Measurements from ENCODE around the gene ATG2A. TPM values are rescaled to one million over a fixed set of nuclear protein-coding genes. Genes with fewer than 3 reads are reported as not detected.

Gene ATG2A
- total RNA-seq, 1 donor from 2014 or later, result 22.4 TPM

DNA sequence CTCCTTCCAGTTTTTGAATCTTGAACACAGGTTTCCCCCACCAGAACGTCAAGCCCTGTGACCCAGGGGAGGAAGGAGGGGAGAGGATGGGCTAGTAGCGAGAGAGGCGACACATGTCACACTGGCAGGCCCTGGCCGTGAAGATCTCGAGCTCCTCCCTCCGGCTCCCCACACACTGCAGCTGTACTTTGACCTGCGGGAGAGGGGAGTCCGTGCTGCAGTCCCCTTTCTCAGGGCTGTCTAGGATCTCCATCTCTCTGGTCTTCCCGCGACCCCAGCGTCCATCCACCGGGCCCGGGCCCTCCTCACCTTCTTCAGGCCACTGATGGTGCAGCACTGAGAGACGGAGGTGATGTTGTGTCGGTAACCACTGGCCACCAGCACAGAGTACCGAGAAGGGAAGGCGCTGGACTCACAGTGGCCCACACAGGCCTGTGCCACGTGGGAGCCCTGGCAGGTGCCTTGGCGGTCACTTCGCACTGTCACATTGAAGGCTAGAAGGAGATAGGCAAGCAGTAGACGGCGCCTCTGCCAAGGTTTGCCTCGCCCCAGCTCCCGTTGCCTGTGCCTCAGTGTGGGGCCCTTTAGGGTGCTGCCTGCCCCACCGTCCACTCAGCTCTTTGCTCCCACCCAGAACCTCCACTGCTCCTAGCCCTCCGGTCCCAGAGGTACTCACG is 17.8 kb upstream of the ATG2A start:
- TF ChIP-seq CTCF (IDR thresholded peaks at IDR 0.05; ENCODE audit: unreplicated experiment), result no peak
- Mint-ChIP-seq H3K9me3 (ENCODE audit: unreplicated experiment) (no peaks in the 10 kb centered on the region), H3K27ac (ENCODE audit: unreplicated experiment) (no peak overlapping the region), H3K4me1 (ENCODE audit: unreplicated experiment) (peaks cover 6% of the 10 kb centered on the region), H3K4me3 (ENCODE audit: unreplicated experiment) (no peak overlapping the region), H3K27me3 (ENCODE audit: unreplicated experiment) (peaks cover 8% of the 10 kb centered on the region), H3K36me3 (ENCODE audit: low read depth, unreplicated experiment) (peaks cover 23% of the 10 kb centered on the region)
- DNase-seq (ENCODE audit: low spot score), result no peak

GRCh38 chr11:64933935-64934681 is 17.1 kb upstream of the ATG2A start:
- Mint-ChIP-seq H3K27me3 (ENCODE audit: unreplicated experiment) (peaks cover 8% of the 10 kb centered on the region), H3K9me3 (ENCODE audit: unreplicated experiment) (no peaks in the 10 kb centered on the region), H3K4me3 (ENCODE audit: unreplicated experiment) (no peak overlapping the region), H3K4me1 (ENCODE audit: unreplicated experiment) (peaks cover 6% of the 10 kb centered on the region), H3K27ac (ENCODE audit: unreplicated experiment) (no peak overlapping the region), H3K36me3 (ENCODE audit: low read depth, unreplicated experiment) (peaks cover 29% of the 10 kb centered on the region)
- DNase-seq (ENCODE audit: low spot score), result no peak
- TF ChIP-seq CTCF (IDR thresholded peaks at IDR 0.05; ENCODE audit: unreplicated experiment), result no peak

DNA sequence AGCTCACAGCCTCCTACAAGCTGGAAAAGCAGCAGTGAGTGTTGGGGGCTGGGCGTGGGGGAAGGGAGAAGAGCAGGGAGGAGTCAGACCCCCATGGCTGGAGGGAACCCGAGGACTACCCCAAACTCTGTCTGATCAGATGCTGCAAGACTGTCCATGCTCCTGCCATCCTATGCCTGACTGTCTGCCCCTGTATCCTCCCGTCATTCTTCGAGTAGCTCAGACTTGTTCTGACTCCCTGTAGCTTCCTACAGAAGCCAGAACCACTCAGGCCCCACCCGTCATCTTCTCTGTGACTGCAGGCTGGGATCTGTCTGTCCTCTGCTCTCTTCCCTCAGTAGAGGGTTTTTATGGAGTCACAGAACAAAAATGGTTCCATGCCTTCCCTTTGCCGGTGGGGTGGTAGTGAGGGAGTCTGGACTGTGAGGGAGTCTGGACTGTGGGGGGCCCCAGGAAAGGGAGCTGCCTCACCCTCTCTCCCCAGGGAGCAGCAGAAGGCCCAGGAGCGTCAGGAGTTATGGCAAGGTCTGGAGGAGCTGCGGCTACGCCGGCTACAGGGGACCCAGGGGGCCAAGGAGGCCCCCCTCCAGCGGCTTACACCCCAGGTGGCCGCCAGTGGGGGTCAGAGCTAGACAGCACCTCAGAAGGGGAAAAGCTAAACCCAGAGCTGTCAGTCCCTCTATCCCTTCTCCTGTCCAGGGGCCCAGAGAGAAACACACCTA is 16.4 kb upstream of the ATG2A start:
- no peaks in the 10 kb centered on the region for H3K9me3 Mint-ChIP-seq (ENCODE audit: unreplicated experiment)
- no peak overlapping the region for H3K4me3 Mint-ChIP-seq (ENCODE audit: unreplicated experiment)
- no peak for DNase-seq (ENCODE audit: low spot score)
- no peak overlapping the region for H3K27ac Mint-ChIP-seq (ENCODE audit: unreplicated experiment)
- peaks cover 8% of the 10 kb centered on the region for H3K27me3 Mint-ChIP-seq (ENCODE audit: unreplicated experiment)
- peaks cover 6% of the 10 kb centered on the region for H3K4me1 Mint-ChIP-seq (ENCODE audit: unreplicated experiment)
- peaks cover 29% of the 10 kb centered on the region for H3K36me3 Mint-ChIP-seq (ENCODE audit: low read depth, unreplicated experiment)
- no peak for TF ChIP-seq CTCF (IDR thresholded peaks at IDR 0.05; ENCODE audit: unreplicated experiment)

DNA sequence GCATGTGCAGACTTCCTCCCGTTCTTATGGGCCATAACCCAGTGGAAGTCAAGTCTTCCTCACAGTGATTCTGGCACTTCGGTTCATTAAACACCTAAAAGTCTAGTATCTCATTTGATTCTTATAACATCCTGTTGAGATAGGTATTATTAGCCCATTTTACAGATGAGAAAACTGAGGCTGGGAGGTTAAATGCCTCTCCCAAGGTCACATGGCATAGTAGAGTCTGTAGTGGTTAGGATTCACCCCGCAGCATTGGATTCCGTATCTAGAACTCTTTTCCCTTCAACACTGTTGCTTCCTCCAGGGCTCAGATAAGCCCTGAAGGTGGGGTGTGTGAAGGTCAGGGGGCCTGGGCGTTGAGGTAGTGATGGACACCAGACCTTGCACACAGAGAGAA is 15.3 kb upstream of the ATG2A start:
- peaks cover 8% of the 10 kb centered on the region for H3K27me3 Mint-ChIP-seq (ENCODE audit: unreplicated experiment)
- TF ChIP-seq CTCF (IDR thresholded peaks at IDR 0.05; ENCODE audit: unreplicated experiment), result no peak
- no peaks in the 10 kb centered on the region for H3K9me3 Mint-ChIP-seq (ENCODE audit: unreplicated experiment)
- peaks cover 6% of the 10 kb centered on the region for H3K4me1 Mint-ChIP-seq (ENCODE audit: unreplicated experiment)
- DNase-seq (ENCODE audit: low spot score), result no peak
- H3K4me3 Mint-ChIP-seq (ENCODE audit: unreplicated experiment), result no peak overlapping the region
- H3K36me3 Mint-ChIP-seq (ENCODE audit: low read depth, unreplicated experiment), result peaks cover 29% of the 10 kb centered on the region
- no peak overlapping the region for H3K27ac Mint-ChIP-seq (ENCODE audit: unreplicated experiment)

Data from endothelial cell (in vitro differentiated cells).